ENCODE measurements around the gene HSPA8.

The HSPA8 gene

DNA sequence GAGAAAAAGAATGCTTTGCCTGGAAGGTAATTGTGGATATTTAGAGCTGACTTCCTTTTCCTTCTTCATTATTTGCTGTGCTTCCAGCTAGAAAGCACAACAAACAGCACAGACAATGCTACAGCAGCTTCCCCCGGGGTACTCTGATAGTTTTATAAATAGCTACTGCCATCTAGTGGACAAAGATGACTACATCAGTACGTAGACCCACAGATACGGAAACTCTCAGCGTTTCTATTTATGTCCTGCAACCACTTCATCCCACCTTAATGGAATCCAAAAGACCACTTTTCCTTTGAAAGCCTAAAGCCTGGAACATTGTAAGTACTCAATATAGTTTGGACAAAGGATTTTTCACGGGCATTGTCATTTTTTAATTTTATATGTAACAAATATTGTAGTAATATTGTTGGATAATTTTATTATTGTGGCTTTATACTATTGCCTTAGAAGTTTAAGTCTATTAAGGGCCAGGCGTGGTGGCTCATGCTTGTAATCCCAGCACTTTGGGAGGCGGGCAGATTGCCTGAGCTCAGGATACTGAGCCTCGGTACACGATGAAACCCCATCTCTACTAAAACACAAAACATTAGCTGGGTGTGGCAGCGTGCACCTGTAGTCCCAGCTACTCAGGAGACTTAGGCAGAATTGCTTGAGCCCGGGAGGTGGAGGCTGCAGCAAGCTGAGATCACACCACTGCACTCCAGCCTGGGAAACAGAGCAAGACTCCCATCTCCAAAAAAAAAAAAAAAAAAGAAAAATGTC, 7.5 kb downstream of the HSPA8 start:
- peak; percentile 56 for TF ChIP-seq CTCF (IDR thresholded peaks at IDR 0.05; ENCODE audit: low read depth, low read length)
- H3K4me3 ChIP-seq (replicated peaks in 1 of 2; ENCODE audit: low read depth in 2 of 2, low read length in 2 of 2), result no peak overlapping the region
- DNase-seq (ENCODE audit: low read depth in 2 of 2), result peak; percentile 79 to 81

DNA sequence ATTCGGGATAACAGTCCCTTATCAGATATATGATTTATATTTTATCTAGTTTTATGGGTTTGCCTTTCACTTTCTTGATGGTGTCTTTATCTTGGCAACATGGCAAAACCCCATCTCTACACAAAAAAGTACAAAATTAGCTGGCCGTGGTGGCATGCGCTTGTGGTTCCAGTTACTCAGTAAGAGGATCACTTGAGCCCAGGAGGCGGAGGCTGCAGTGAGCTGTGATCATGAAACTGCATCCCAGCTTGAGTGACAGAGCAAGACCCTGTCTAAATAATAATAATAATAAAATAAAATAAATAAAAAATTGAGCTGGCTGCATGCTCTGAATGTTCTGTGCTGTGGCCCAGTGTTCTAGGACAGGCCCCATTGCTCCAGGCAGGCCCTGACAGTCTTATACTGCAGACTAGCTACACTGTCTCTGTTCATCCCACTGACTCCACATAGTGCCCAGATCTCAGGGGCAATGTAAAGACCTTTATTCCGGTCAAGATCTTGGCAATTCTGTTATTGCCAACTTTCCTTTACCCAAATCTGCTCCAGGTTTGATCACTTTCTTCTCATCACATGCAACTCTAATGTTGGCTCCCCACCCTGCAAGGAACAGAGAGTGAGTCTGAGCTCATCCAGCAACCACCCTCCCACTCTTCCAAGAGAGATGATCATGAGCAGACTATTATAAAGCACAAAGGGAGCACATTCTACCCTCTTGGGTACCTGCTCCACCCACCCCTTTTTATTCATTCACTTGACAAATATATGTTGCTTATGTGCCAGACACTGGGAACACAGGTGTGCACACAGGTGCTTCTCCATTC, 8.8 kb downstream of the HSPA8 start:
- DNase-seq (ENCODE audit: low read depth in 2 of 2), result no peak
- TF ChIP-seq CTCF (IDR thresholded peaks at IDR 0.05; ENCODE audit: low read depth, low read length), result no peak
- no peak overlapping the region for H3K4me3 ChIP-seq (replicated peaks in 1 of 2; ENCODE audit: low read depth in 2 of 2, low read length in 2 of 2)

DNA sequence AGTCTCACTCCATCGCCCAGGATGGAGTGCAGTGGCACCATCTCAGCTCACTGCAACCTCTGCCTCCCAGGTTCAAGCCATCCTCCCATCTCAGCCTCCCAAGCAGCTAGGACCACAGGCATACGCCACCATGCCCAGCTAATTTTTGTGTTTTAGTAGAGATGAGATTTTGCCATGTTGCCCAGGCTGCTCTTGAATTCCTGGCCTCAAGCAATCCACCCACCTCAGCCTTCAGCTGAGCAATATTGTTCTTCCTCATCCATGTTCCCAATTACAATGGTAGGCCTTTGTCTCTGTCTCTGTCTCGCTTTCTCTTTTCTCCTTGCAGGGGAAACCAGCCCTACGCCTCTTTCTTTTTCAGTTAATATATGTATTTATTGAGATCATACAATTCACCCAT, 10.3 kb downstream of the HSPA8 start:
- DNase-seq (ENCODE audit: low read depth in 2 of 2), result no peak
- TF ChIP-seq CTCF (IDR thresholded peaks at IDR 0.05; ENCODE audit: low read depth, low read length), result no peak
- H3K4me3 ChIP-seq (replicated peaks in 1 of 2; ENCODE audit: low read depth in 2 of 2, low read length in 2 of 2), result no peak overlapping the region

DNA sequence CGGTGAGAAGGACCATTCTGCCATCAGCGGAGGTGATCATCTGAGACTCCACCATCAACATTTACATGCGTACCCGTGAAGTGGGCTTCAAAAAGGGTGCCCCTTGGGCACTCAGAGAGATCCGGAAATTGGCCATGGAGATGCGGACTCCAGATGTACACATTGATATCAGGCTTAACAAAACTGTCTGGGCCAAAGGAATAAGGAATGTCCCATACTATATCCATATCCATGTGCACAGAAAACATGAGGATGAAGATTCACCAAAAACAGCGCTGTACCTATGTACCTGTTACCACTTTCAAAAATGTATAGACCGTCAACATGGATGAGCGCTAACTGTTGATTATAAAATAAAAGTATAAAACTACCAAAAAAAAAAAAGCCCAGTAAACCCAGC, 10.8 kb downstream of the HSPA8 start:
- TF ChIP-seq CTCF (IDR thresholded peaks at IDR 0.05; ENCODE audit: low read depth, low read length), result no peak
- no peak overlapping the region for H3K4me3 ChIP-seq (replicated peaks in 1 of 2; ENCODE audit: low read depth in 2 of 2, low read length in 2 of 2)
- DNase-seq (ENCODE audit: low read depth in 2 of 2), result no peak

DNA sequence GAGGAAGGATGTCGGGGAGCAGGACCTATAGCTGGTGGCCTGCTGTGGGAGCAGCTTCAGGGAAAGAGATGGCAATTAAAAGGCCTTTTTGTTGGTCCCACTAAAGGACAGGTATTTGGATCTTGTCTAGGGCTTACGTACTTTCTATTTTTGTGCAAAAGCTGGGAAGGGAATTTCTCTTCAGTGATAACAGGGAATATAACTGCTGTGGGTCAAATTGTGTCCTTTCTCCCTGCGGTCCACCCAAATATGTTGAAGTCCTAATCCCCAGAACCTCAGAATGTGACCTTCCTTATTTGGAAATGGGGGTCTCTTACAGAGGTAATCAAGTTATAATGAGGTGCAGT, 14.0 kb downstream of the HSPA8 start:
- no peak overlapping the region for H3K4me3 ChIP-seq (replicated peaks in 1 of 2; ENCODE audit: low read depth in 2 of 2, low read length in 2 of 2)
- TF ChIP-seq CTCF (IDR thresholded peaks at IDR 0.05; ENCODE audit: low read depth, low read length), result no peak
- DNase-seq (ENCODE audit: low read depth in 2 of 2), result no peak

DNA sequence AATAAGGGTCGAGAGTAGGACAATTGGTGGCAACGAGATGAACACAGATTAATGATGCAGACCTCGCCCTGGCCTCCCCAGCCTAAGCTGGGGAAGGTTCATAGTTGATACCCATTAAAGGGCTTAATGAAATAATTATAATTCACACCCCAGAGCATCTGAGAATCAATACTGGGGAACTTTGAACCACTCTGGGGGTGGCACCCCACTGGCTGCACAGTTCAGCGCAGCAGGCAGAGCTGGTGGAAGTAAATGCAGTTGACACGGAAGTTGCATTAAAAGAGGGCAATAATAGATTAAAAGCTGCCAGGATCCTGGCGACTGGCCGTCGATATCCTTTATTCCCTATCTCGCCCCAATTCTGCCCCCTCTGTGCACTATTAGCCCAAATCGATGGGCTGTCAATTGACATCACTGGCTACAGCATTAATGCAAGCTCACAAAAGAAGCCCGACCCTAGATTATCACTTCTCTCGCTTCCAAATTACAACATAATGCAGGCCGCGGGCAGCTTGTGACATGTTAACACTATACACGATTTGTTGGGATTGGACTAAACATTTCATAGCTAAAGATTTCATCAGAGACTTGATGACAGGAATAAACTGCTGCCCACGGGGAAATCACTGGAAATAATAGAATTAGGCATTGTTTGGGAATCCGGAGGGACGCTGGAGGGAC, 14.5 kb downstream of the HSPA8 start:
- TF ChIP-seq CTCF (IDR thresholded peaks at IDR 0.05; ENCODE audit: low read depth, low read length), result no peak
- no peak overlapping the region for H3K4me3 ChIP-seq (replicated peaks in 1 of 2; ENCODE audit: low read depth in 2 of 2, low read length in 2 of 2)
- peak in 1 of 2 donors; percentile 44 for DNase-seq (ENCODE audit: low read depth in 2 of 2)

All from cardiac fibroblast (primary cell).